HCT116 (cell line): ENCODE results near the gene CCDC40. TPM values are rescaled to one million over a fixed set of nuclear protein-coding genes. Genes with fewer than 3 reads are reported as not detected.

Experiments used
- ATAC-seq: fragments of 200-7000 bp; cut with Tn5 transposase; 2 replicates; pipeline ENCODE4 v1.9.1; 2020; ENCODE audit warnings: mild to moderate bottlenecking, moderate library complexity
- BruUV-seq: library from RNA; stranded (reverse); fragments of 400-500 nt; replicated peaks from 2 replicates; lab custom pipeline; 2021; lab: Mats Ljungman, UMichigan
- CTCF ChIA-PET: fragments of 300-600 bp; sonication (Branson Sonifier 250); formaldehyde crosslinking; loops from one replicate; lab custom pipeline; 2021; ENCODE audit warnings: antibody characterized with exemption; lab: Charles Lee
- POLR2A ChIA-PET: fragments of 300-600, 350-600 bp; sonication (Branson Sonifier 250); formaldehyde crosslinking; loops from one replicate; lab custom pipeline; 2021; ENCODE audit warnings: antibody characterized with exemption; lab: Charles Lee
- RAD21 ChIA-PET, 2 experiments: fragments of 300-600 bp; sonication (Branson Sonifier 250); formaldehyde crosslinking; loops; one replicate each; lab custom pipeline; 2023; ENCODE audit warnings: low total read pairs in 2 of 2; ENCODE audit not compliant: uncharacterized antibody in 2 of 2, unreplicated experiment in 2 of 2, low non-redundant PET in 1 of 2; lab: Charles Lee
- DNase-seq: peaks from one replicate; pipeline ENCODE4 v3.0.0-alpha.2; 2010; ENCODE audit warnings: low read depth, low spot score
- H2AFZ ChIP-seq: fragments of 200-600 bp; shearing (Covaris generic), sonication (generic); 2 replicates; pipeline ENCODE4 v1.6.1; 2017; ENCODE audit warnings: low read depth, mixed run types, mixed read lengths, antibody characterized with exemption, low read length; ENCODE audit not compliant: poor library complexity, severe bottlenecking
- H3K27ac ChIP-seq: 2 replicates; pipeline ENCODE4 v1.5.1; 2012; ENCODE audit warnings: low read depth, low read length
- H3K27me3 ChIP-seq: fragments of 200-600 bp; sonication (generic); 2 replicates; pipeline ENCODE4 v1.6.1; 2016; ENCODE audit warnings: mixed run types, low read length, mixed read lengths; ENCODE audit not compliant: insufficient read depth
- H3K36me3 ChIP-seq, 2 experiments: fragments of 200-500 bp in 1 of 2; fragments of 200-600 bp in 1 of 2; sonication (Bioruptor generic) in 1 of 2; sonication (generic) in 1 of 2; 2 replicates each; pipeline versions ENCODE4 v1.5.1 to v1.6.1; 2014 to 2016; ENCODE audit warnings: low read length in 2 of 2, inconsistent platforms in 1 of 2, mixed read lengths in 1 of 2, mixed run types in 1 of 2; ENCODE audit not compliant: insufficient read depth in 2 of 2, control insufficient read depth in 1 of 2
- H3K4me1 ChIP-seq, 2 experiments: fragments of 200-600 bp in 1 of 2; sonication (generic) in 1 of 2; 2 replicates each; pipeline versions ENCODE4 v1.5.1 to v1.6.1; 2012 to 2017; ENCODE audit warnings: low read length in 2 of 2, inconsistent platforms in 1 of 2, mild to moderate bottlenecking in 1 of 2, mixed read lengths in 1 of 2, mixed run types in 1 of 2, moderate library complexity in 1 of 2; ENCODE audit not compliant: insufficient read depth in 2 of 2, control insufficient read depth in 1 of 2
- H3K4me2 ChIP-seq: fragments of 200-600 bp; sonication (generic); 2 replicates; pipeline ENCODE4 v1.6.1; 2017; ENCODE audit warnings: mixed run types, low read length, mixed read lengths
- H3K4me3 ChIP-seq, 2 experiments: fragments of 200-600 bp in 1 of 2; sonication (generic) in 1 of 2; replicated peaks in 1 of 2; 2 replicates each; pipeline ENCODE4 v1.5.1; 2011 to 2016; ENCODE audit warnings: low read length in 2 of 2, control low read depth in 1 of 2, low read depth in 1 of 2, mild to moderate bottlenecking in 1 of 2, mixed read lengths in 1 of 2, mixed run types in 1 of 2
- H3K79me2 ChIP-seq: fragments of 200-600 bp; sonication (generic); 2 replicates; pipeline ENCODE4 v1.6.1; 2017; ENCODE audit warnings: mild to moderate bottlenecking, mixed run types, low read length, moderate library complexity, mixed read lengths; ENCODE audit not compliant: insufficient read depth
- H3K9ac ChIP-seq: fragments of 200-600 bp; sonication (generic); 2 replicates; pipeline ENCODE4 v1.6.1; 2016; ENCODE audit warnings: low read length, mixed read lengths
- H3K9me2 ChIP-seq: fragments of 200-600 bp; sonication (generic), shearing (Covaris generic); 2 replicates; pipeline ENCODE4 v1.6.1; 2017; ENCODE audit warnings: mixed run types, mild to moderate bottlenecking, moderate library complexity; ENCODE audit not compliant: insufficient read depth
- H3K9me3 ChIP-seq, 2 experiments: fragments of 200-500 bp in 1 of 2; fragments of 200-600 bp in 1 of 2; sonication (Bioruptor generic) in 1 of 2; sonication (generic) in 1 of 2; 2 replicates each; pipeline ENCODE4 v1.6.1; 2014 to 2017; ENCODE audit warnings: low read length in 2 of 2, mixed read lengths in 2 of 2, inconsistent platforms in 1 of 2, low read depth in 1 of 2, mild to moderate bottlenecking in 1 of 2, mixed run types in 1 of 2, moderate library complexity in 1 of 2; ENCODE audit not compliant: control insufficient read depth in 1 of 2, insufficient read depth in 1 of 2
- H4K20me1 ChIP-seq: fragments of 200-600 bp; sonication (generic), shearing (Covaris generic); 2 replicates; pipeline ENCODE4 v1.6.1; 2017; ENCODE audit warnings: mixed run types, mild to moderate bottlenecking, moderate library complexity; ENCODE audit not compliant: insufficient read depth
- CBX3 ChIP-seq: IDR thresholded peaks from 2 replicates; pipeline ENCODE4 v1.6.1; 2012; ENCODE audit warnings: low read depth
- EZH2 ChIP-seq: fragments of 200-600 bp; sonication (generic); IDR thresholded peaks from 2 replicates; pipeline ENCODE4 v1.6.1; 2017; ENCODE audit warnings: antibody characterized with exemption, mixed run types
- JUND ChIP-seq: IDR thresholded peaks from 2 replicates; pipeline ENCODE4 v1.6.1; 2012
- POLR2A ChIP-seq: IDR thresholded peaks from 2 replicates; pipeline ENCODE4 v1.7.0; 2011; ENCODE audit warnings: borderline replicate concordance; ENCODE audit not compliant: insufficient read depth, insufficient read length; ENCODE audit errors: extremely low read depth
- POLR2AphosphoS5 ChIP-seq: IDR thresholded peaks from 2 replicates; pipeline ENCODE4 v1.6.1; 2011; ENCODE audit warnings: mild to moderate bottlenecking, low read depth, low read length, moderate library complexity
- SIN3A ChIP-seq: IDR thresholded peaks from 2 replicates; pipeline ENCODE4 v1.6.1; 2012; ENCODE audit warnings: low read depth
- SP1 ChIP-seq: IDR thresholded peaks from 2 replicates; pipeline ENCODE4 v1.6.1; 2012; ENCODE audit warnings: low read depth
- SRF ChIP-seq: IDR thresholded peaks from 2 replicates; pipeline ENCODE4 v1.6.1; 2012; ENCODE audit warnings: low read depth
- TCF7L2 ChIP-seq: IDR thresholded peaks from 2 replicates; pipeline ENCODE4 v1.7.0; 2011; ENCODE audit warnings: borderline replicate concordance, inconsistent platforms; ENCODE audit not compliant: insufficient read depth, insufficient read length; ENCODE audit errors: extremely low read depth
- ZNF274 ChIP-seq: fragments of 200-500 bp; sonication (Bioruptor generic); IDR thresholded peaks from 2 replicates; pipeline ENCODE4 v1.6.1; 2014; ENCODE audit warnings: mild to moderate bottlenecking, low read depth, low read length, inconsistent platforms
- intact Hi-C: fragments of 100-400 bp; cut with micrococcal nuclease; formaldehyde crosslinking; loops from 2 replicates; pipeline ENCODE4 v1.10.0; 2022
- total RNA-seq: library from RNA; stranded (reverse); gene quantifications from one replicate; pipeline ENCODE4 v1.2.1, GENCODE V29; 2021; ENCODE audit not compliant: unreplicated experiment
- TF ChIP-seq, protein P1 (sequence below): IDR thresholded peaks from 2 replicates; pipeline ENCODE4 v1.6.1; 2012
- TF ChIP-seq, protein P2 (sequence below), 3 experiments: fragments of 200-600 bp in 1 of 3; sonication (generic) in 1 of 3; IDR thresholded peaks in 2 of 3; conservative IDR thresholded peaks in 1 of 3; 2 replicates each; pipeline ENCODE4 v1.5.1; 2012 to 2017; ENCODE audit warnings: low read depth in 2 of 3, low read length in 2 of 3, antibody characterized with exemption in 1 of 3, borderline replicate concordance in 1 of 3, control low read depth in 1 of 3, mild to moderate bottlenecking in 1 of 3, mixed read lengths in 1 of 3, mixed run types in 1 of 3, moderate library complexity in 1 of 3; ENCODE audit not compliant: insufficient read depth in 1 of 3
- TF ChIP-seq, protein P3 (sequence below): IDR thresholded peaks from 2 replicates; pipeline ENCODE4 v1.6.1; 2012; ENCODE audit warnings: low read depth

Gene CCDC40
- total RNA-seq, 1 experiment from 2014 or later = 10.3 TPM

DNA sequence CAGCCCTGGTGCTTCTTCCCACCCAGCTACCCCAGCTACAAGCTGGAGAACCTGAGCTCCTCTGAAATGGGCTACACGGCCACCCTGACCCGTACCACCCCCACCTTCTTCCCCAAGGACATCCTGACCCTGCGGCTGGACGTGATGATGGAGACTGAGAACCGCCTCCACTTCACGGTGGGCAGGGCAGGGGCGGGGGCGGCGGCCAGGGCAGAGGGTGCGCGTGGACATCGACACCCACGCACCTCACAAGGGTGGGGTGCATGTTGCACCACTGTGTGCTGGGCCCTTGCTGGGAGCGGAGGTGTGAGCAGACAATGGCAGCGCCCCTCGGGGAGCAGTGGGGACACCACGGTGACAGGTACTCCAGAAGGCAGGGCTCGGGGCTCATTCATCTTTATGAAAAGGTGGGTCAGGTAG is 68.5 kb downstream of the CCDC40 start:
- ChIA-PET RAD21 (no interaction called here), CTCF (no interaction called here), POLR2A (no interaction called here)
- no peak overlapping the region for H3K4me3 ChIP-seq
- no peaks in the 10 kb centered on the region for H3K9me2 ChIP-seq
- intact Hi-C loops = no loop called here
- no peak overlapping the region for H3K9ac ChIP-seq
- H3K4me2 ChIP-seq = no peak overlapping the region
- no peak overlapping the region; the same call in 1 of the 2 replicates for H3K27ac ChIP-seq
- H4K20me1 ChIP-seq = no peaks in the 10 kb centered on the region
- H2AFZ ChIP-seq = no peak overlapping the region
- no peaks in the 10 kb centered on the region for H3K27me3 ChIP-seq
- DNase-seq = no peak
- peaks cover 7% of the 10 kb centered on the region; the same call in 1 of the 2 replicates for H3K79me2 ChIP-seq
- H3K9me3 ChIP-seq = no peaks in the 10 kb centered on the region
- TF ChIP-seq SRF = no peak
- no peak for TF ChIP-seq POLR2AphosphoS5
- TF ChIP-seq TCF7L2 = no peak
- no peak for TF ChIP-seq EZH2
- TF ChIP-seq, protein P1, sequence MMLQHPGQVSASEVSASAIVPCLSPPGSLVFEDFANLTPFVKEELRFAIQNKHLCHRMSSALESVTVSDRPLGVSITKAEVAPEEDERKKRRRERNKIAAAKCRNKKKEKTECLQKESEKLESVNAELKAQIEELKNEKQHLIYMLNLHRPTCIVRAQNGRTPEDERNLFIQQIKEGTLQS = no peak
- TF ChIP-seq SIN3A = no peak
- no peak for TF ChIP-seq SP1
- TF ChIP-seq, protein P2, sequence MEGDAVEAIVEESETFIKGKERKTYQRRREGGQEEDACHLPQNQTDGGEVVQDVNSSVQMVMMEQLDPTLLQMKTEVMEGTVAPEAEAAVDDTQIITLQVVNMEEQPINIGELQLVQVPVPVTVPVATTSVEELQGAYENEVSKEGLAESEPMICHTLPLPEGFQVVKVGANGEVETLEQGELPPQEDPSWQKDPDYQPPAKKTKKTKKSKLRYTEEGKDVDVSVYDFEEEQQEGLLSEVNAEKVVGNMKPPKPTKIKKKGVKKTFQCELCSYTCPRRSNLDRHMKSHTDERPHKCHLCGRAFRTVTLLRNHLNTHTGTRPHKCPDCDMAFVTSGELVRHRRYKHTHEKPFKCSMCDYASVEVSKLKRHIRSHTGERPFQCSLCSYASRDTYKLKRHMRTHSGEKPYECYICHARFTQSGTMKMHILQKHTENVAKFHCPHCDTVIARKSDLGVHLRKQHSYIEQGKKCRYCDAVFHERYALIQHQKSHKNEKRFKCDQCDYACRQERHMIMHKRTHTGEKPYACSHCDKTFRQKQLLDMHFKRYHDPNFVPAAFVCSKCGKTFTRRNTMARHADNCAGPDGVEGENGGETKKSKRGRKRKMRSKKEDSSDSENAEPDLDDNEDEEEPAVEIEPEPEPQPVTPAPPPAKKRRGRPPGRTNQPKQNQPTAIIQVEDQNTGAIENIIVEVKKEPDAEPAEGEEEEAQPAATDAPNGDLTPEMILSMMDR (IDR thresholded peaks at IDR 0.05 in 2 of 3, conservative IDR thresholded peaks at IDR 0.05 in 1 of 3; ENCODE audit: borderline replicate concordance in 1 of 3, insufficient read depth in 1 of 3, low read depth in 2 of 3, low read length in 2 of 3) = no peak
- TF ChIP-seq ZNF274 = no peak
- TF ChIP-seq, protein P3, sequence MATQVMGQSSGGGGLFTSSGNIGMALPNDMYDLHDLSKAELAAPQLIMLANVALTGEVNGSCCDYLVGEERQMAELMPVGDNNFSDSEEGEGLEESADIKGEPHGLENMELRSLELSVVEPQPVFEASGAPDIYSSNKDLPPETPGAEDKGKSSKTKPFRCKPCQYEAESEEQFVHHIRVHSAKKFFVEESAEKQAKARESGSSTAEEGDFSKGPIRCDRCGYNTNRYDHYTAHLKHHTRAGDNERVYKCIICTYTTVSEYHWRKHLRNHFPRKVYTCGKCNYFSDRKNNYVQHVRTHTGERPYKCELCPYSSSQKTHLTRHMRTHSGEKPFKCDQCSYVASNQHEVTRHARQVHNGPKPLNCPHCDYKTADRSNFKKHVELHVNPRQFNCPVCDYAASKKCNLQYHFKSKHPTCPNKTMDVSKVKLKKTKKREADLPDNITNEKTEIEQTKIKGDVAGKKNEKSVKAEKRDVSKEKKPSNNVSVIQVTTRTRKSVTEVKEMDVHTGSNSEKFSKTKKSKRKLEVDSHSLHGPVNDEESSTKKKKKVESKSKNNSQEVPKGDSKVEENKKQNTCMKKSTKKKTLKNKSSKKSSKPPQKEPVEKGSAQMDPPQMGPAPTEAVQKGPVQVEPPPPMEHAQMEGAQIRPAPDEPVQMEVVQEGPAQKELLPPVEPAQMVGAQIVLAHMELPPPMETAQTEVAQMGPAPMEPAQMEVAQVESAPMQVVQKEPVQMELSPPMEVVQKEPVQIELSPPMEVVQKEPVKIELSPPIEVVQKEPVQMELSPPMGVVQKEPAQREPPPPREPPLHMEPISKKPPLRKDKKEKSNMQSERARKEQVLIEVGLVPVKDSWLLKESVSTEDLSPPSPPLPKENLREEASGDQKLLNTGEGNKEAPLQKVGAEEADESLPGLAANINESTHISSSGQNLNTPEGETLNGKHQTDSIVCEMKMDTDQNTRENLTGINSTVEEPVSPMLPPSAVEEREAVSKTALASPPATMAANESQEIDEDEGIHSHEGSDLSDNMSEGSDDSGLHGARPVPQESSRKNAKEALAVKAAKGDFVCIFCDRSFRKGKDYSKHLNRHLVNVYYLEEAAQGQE = no peak
- TF ChIP-seq JUND = no peak
- no peak for TF ChIP-seq CBX3
- TF ChIP-seq POLR2A = no peak
- TF ChIP-seq, all 23 proteins: peak for 0
- no TSS peak for BruUV-seq
- ATAC-seq = no peak
- peaks cover 0 to 9% of the 10 kb centered on the region in 2 experiments; a peak in 2 of 4 replicates for H3K36me3 ChIP-seq
- H3K4me1 ChIP-seq = peaks cover 27% of the 10 kb centered on the region in 2 experiments
